A549 (cell line): ENCODE measurements around the gene ADAMTSL3. TPM values are rescaled to one million over a fixed set of nuclear protein-coding genes. Genes with fewer than 3 reads are reported as not detected.

Experiments used
- ATAC-seq, 2 experiments: fragments of 200-7000 bp in 1 of 2; fragments of >200 bp in 1 of 2; cut with Nextera tagmentation in 1 of 2; cut with Tn5 transposase in 1 of 2; 3 replicates each; pipeline versions ENCODE4 v1.8.0 to v1.9.1; 2018 to 2020; ENCODE audit warnings: mild to moderate bottlenecking in 1 of 2, moderate library complexity in 1 of 2
- CTCF ChIA-PET: fragments of 300-600 bp; sonication (Branson Sonifier 250); formaldehyde crosslinking; extraction: SDS; loops from one replicate; lab custom pipeline; 2021; ENCODE audit warnings: antibody characterized with exemption, inconsistent platforms; lab: Yijun Ruan, JAX
- POLR2A ChIA-PET: fragments of 350-600 bp; formaldehyde crosslinking; extraction: SDS; loops from one replicate; lab custom pipeline; 2021; ENCODE audit warnings: antibody characterized with exemption, inconsistent platforms; lab: Yijun Ruan, JAX
- DNase-seq, 2 experiments: peaks; one replicate each; pipeline versions ENCODE4 v3.0.0 to v3.0.0-alpha.2; 2011 to 2016; ENCODE audit warnings: low read depth in 1 of 2, low spot score in 1 of 2
- FAIRE-seq: peaks from 2 replicates; lab custom pipeline; 2011; peaks lifted over from hg19 to GRCh38; lab: Jason Lieb, UNC
- H3K27ac ChIP-seq, 2 experiments: fragments of >200 bp; sonication (Bioruptor Twin); formaldehyde crosslinking; 3 replicates each; pipeline ENCODE4 v1.5.1; 2016 to 2017
- H3K4me1 ChIP-seq: fragments of >200 bp; sonication (Bioruptor Twin); formaldehyde crosslinking; 3 replicates; pipeline ENCODE4 v1.6.1; 2016
- H3K4me2 ChIP-seq: fragments of >200 bp; sonication (Bioruptor Twin); formaldehyde crosslinking; 3 replicates; pipeline ENCODE4 v1.6.1; 2016
- H3K4me3 ChIP-seq: fragments of >200 bp; sonication (Bioruptor Twin); formaldehyde crosslinking; 3 replicates; pipeline ENCODE4 v1.5.1; 2016
- H3K9me3 ChIP-seq: fragments of >200 bp; sonication (Bioruptor Twin); formaldehyde crosslinking; 3 replicates; pipeline ENCODE4 v1.6.1; 2016
- BCL3 ChIP-seq: fragments of >200 bp; sonication (Bioruptor Twin); formaldehyde crosslinking; IDR thresholded peaks from 3 replicates; pipeline ENCODE4 v1.6.1; 2016
- BHLHE40 ChIP-seq: IDR thresholded peaks from 2 replicates; pipeline ENCODE4 v1.6.1; 2012; ENCODE audit warnings: low read depth, low read length, inconsistent platforms
- EHF ChIP-seq: fragments of 250-450 bp; sonication (Bioruptor Pico); IDR thresholded peaks from 2 replicates; pipeline ENCODE4 v1.5.0; 2020; ENCODE audit warnings: mild to moderate bottlenecking
- EHMT2 ChIP-seq: fragments of 200-600 bp; sonication (generic); IDR thresholded peaks from 2 replicates; pipeline ENCODE4 v1.6.1; 2016; ENCODE audit warnings: antibody characterized with exemption, low read depth, mild to moderate bottlenecking, moderate library complexity
- FOSB ChIP-seq: fragments of 250-450 bp; sonication (Bioruptor Pico); IDR thresholded peaks from 2 replicates; pipeline ENCODE4 v1.5.0; 2020; ENCODE audit warnings: mild to moderate bottlenecking, moderate library complexity
- FOSL2 ChIP-seq, 2 experiments: fragments of 450-650 bp in 1 of 2; fragments of >200 bp in 1 of 2; sonication (Bioruptor Twin) in 1 of 2; formaldehyde crosslinking; IDR thresholded peaks; 2 replicates each; pipeline versions ENCODE4 v1.5.0 to v1.6.1; 2016 to 2020; ENCODE audit warnings: mild to moderate bottlenecking in 1 of 2, moderate library complexity in 1 of 2
- HOXA7 ChIP-seq: fragments of 250-450 bp; sonication (Bioruptor Pico); IDR thresholded peaks from 2 replicates; pipeline ENCODE4 v1.5.0; 2020; ENCODE audit warnings: mild to moderate bottlenecking, moderate library complexity
- HOXB5 ChIP-seq: fragments of 250-450 bp; sonication (Bioruptor Pico); IDR thresholded peaks from 2 replicates; pipeline ENCODE4 v1.5.0; 2020; ENCODE audit warnings: mild to moderate bottlenecking, moderate library complexity
- KDM1A ChIP-seq: fragments of 200-600 bp; sonication (generic); IDR thresholded peaks from 2 replicates; pipeline ENCODE4 v1.6.1; 2016; ENCODE audit warnings: low read depth, mild to moderate bottlenecking
- KDM5A ChIP-seq: fragments of 200-600 bp; sonication (generic); IDR thresholded peaks from 2 replicates; pipeline ENCODE4 v1.6.1; 2016; ENCODE audit warnings: antibody characterized with exemption, mild to moderate bottlenecking
- MAFK ChIP-seq: fragments of 450-650 bp; IDR thresholded peaks from 2 replicates; pipeline ENCODE4 v1.6.1; 2014; ENCODE audit not compliant: partially characterized antibody
- MAZ ChIP-seq: fragments of 150-350 bp; IDR thresholded peaks from 2 replicates; pipeline ENCODE4 v1.6.1; 2014; ENCODE audit warnings: antibody characterized with exemption, low read depth, low read length, borderline replicate concordance
- NFE2L2 ChIP-seq: fragments of 150-350 bp; conservative IDR thresholded peaks from 2 replicates; pipeline ENCODE4 v1.6.1; 2014; ENCODE audit warnings: low read length
- NPAS2 ChIP-seq: fragments of 250-450 bp; sonication (Bioruptor Pico); IDR thresholded peaks from 2 replicates; pipeline ENCODE4 v1.8.0; 2022; ENCODE audit warnings: mild to moderate bottlenecking, moderate library complexity, borderline replicate concordance
- NR3C1 ChIP-seq: fragments of >200 bp; sonication (Bioruptor Twin); formaldehyde crosslinking; IDR thresholded peaks from 3 replicates; pipeline ENCODE4 v1.6.1; 2017
- PBX3 ChIP-seq: IDR thresholded peaks from 2 replicates; pipeline ENCODE4 v1.6.1; 2012
- POLR2A ChIP-seq: IDR thresholded peaks from 2 replicates; pipeline ENCODE4 v1.6.1; 2012; ENCODE audit warnings: mild to moderate bottlenecking, low read length
- POLR2AphosphoS2 ChIP-seq: conservative IDR thresholded peaks from 2 replicates; pipeline ENCODE4 v1.6.1; 2012; ENCODE audit warnings: low read length, improper control_type of control experiment, inconsistent platforms
- RCOR1 ChIP-seq: fragments of 150-350 bp; IDR thresholded peaks from 2 replicates; pipeline ENCODE4 v1.6.1; 2014; ENCODE audit warnings: antibody characterized with exemption, low read length, low read depth
- RFX5 ChIP-seq: fragments of 450-650 bp; IDR thresholded peaks from 2 replicates; pipeline ENCODE4 v1.7.1; 2014; ENCODE audit warnings: antibody characterized with exemption, mild to moderate bottlenecking, moderate library complexity
- USF2 ChIP-seq: fragments of 450-650 bp; IDR thresholded peaks from 2 replicates; pipeline ENCODE4 v1.6.1; 2014; ENCODE audit warnings: antibody characterized with exemption
- ZC3H11A ChIP-seq: fragments of 450-650 bp; IDR thresholded peaks from 2 replicates; pipeline ENCODE4 v1.6.1; 2014; ENCODE audit warnings: antibody characterized with exemption, mild to moderate bottlenecking
- ZFP36 ChIP-seq: fragments of 450-650 bp; IDR thresholded peaks from 2 replicates; pipeline ENCODE4 v1.6.1; 2014; ENCODE audit warnings: borderline replicate concordance; ENCODE audit not compliant: partially characterized antibody
- ZNF302 ChIP-seq: fragments of 250-450 bp; sonication (Bioruptor Pico); IDR thresholded peaks from 2 replicates; pipeline ENCODE4 v1.9.0; 2021; ENCODE audit warnings: inconsistent platforms, mild to moderate bottlenecking, moderate library complexity
- WGBS: methylation state at CpG from one replicate; pipeline ENCODE4 v1.1.6; 2017; ENCODE audit errors: missing lambda C conversion rate; 5-methylcytosine and 5-hydroxymethylcytosine counted together
- polyA plus RNA-seq, 4 experiments: library from polyadenylated mRNA; depleted of rRNA in 3 of 4; stranded (reverse); fragments of >200 nt; fragmentation: RNase III in 1 of 4; extraction: RNeasy Plus Mini Kit Qiagen cat#74134 plus additional on column Dnase treatment in 1 of 4; gene quantifications; 2 replicates in 3 of 4; 3 replicates in 1 of 4; pipeline ENCODE4 v1.2.3, GENCODE V29; 2011 to 2017
- TF ChIP-seq, protein P1 (sequence below): fragments of 200-600 bp; sonication (generic); IDR thresholded peaks from 2 replicates; pipeline ENCODE4 v1.6.1; 2016; ENCODE audit warnings: antibody characterized with exemption, mild to moderate bottlenecking, moderate library complexity

Gene ADAMTSL3
- polyA plus RNA-seq, 2 of the 4 experiments (the other 2 are of a cell fraction), result 0.22 to 0.25 TPM

DNA sequence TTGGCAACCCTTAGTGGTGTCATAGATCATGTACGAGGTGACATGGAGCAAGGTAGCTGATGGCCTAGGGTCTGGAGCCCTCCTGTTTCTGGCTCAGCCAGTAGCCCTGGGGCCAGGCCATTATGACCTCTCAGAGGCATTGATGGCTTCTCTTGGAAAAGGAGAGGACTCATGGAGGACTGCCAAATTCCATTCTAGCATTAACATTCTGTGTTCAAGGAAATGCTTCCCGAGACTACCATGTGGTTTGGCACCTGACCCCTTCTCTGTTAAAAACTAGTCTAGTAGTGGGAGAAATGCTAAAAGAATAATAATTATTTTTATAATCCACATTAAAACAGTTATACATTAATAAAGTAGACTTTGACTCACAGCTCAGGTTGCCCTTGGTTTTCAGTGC, 40.2 kb upstream of the ADAMTSL3 start:
- H3K4me1 ChIP-seq, result no peaks in the 10 kb centered on the region
- ATAC-seq (no peak), FAIRE-seq (no peak), DNase-seq (no peak)
- H3K9me3 ChIP-seq, result no peaks in the 10 kb centered on the region
- no peak overlapping the region for H3K4me2 ChIP-seq
- ChIA-PET CTCF (interaction anchor here (0.6 to 0.7 kb wide), 2 partner anchors 23 to 166 kb away, joined by 3 read pairs; partner anchors contain the start of gene SH3GL3), POLR2A (no interaction called here)
- no peak overlapping the region for H3K27ac ChIP-seq
- WGBS, result 5% methylated on average over 2 of the region's 2 CpGs
- TF ChIP-seq EHF (no peak), BHLHE40 (no peak), MAFK (no peak), ZFP36 (no peak), POLR2AphosphoS2 (no peak), PBX3 (no peak), NPAS2 (no peak), ZC3H11A (no peak), POLR2A (no peak)
- no peak overlapping the region for H3K4me3 ChIP-seq

GRCh38 chr15:83616840-83617239, 37.1 kb upstream of the ADAMTSL3 start:
- DNase-seq, result no peak
- POLR2A ChIA-PET, result no interaction called here
- CTCF ChIA-PET, result interaction anchor here (1.0 kb wide), 1 partner anchor 12 kb away, joined by 3 read pairs; no protein-coding TSS in a partner anchor
- no peak for ATAC-seq
- no peaks in the 10 kb centered on the region for H3K4me1 ChIP-seq
- no peak overlapping the region for H3K4me3 ChIP-seq
- no peak for FAIRE-seq
- TF ChIP-seq BHLHE40, result no peak
- TF ChIP-seq USF2, result no peak
- TF ChIP-seq NR3C1, result no peak
- TF ChIP-seq MAZ, result no peak
- TF ChIP-seq EHMT2, result no peak
- no peak for TF ChIP-seq FOSL2 (IDR thresholded peaks at IDR 0.05)
- no peak for TF ChIP-seq FOSL2 (CRISPR knock-in tag; IDR thresholded peaks at IDR 0.05)
- TF ChIP-seq KDM1A, result no peak
- TF ChIP-seq RFX5, result no peak
- TF ChIP-seq RCOR1, result no peak
- no peak for TF ChIP-seq HOXA7 (CRISPR knock-in tag)
- no peak for TF ChIP-seq POLR2A
- no peak for TF ChIP-seq KDM5A
- H3K4me2 ChIP-seq, result no peak overlapping the region
- H3K9me3 ChIP-seq, result no peaks in the 10 kb centered on the region
- WGBS, result 21% methylated on average over 1 of the region's 1 CpG
- H3K27ac ChIP-seq, result no peak overlapping the region

DNA sequence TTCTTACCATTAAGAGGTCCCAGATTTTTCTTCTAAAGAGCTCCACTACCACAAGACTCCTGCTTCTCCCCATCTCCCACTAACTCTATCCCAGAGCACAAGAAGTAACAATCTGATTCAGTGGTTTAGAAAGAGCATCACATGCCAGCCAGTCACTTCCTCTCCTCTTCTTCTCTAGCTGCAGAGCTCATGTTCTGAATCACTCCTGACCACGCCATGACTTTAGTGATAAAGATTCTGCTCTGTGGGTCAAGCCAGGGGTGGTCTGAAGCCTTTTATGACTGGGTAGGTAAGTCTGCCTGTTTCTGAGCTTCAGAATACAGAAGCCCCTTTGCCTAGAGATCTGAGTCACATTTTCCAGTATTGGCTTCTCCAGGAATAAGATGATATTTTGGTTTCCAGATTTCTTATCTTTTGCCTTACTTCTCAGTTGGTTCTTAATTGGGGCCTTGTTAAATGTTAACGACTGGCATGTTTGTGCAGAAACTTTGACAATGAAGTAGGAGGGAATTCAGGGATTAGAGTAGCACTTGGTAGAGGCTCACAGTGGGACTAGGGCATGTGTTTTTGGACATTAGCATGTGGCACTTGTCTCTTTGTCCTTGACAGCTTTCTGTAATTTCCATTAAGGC, 27.6 kb upstream of the ADAMTSL3 start:
- Histone ChIP-seq H3K4me3 (no peak overlapping the region), H3K9me3 (no peaks in the 10 kb centered on the region; the same call in 2 of the 3 replicates), H3K4me1 (no peaks in the 10 kb centered on the region), H3K4me2 (no peak overlapping the region), H3K27ac (no peak overlapping the region)
- ChIA-PET POLR2A (no interaction called here), CTCF (interaction anchor here (1.7 kb wide), 1 partner anchor 15 kb away, joined by 6 read pairs; no protein-coding TSS in a partner anchor)
- FAIRE-seq (no peak), ATAC-seq (no peak), DNase-seq (no peak)
- 14% methylated on average over 2 of the region's 2 CpGs for WGBS
- no peak for TF ChIP-seq NFE2L2

DNA sequence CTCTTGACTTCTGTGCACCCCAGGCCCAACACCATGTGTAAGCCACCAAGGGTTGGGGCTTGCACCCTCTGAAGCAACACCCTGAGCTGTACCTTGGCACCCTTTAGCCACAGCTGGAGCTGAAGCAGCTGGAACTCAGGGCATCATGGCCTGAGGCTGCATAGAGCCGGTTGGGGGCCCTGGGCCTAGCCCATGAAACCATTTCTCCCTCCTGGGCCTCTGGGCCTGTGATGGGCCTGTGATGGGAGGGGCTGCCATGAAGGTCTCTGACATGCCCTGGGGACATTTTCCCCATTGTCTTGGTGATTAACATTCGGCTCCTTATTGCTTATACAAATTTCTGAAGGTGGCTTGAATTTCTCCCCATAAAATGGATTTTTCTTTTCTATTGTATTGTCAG, 22.4 kb upstream of the ADAMTSL3 start:
- FAIRE-seq (no peak), DNase-seq (no peak), ATAC-seq (no peak)
- Histone ChIP-seq H3K27ac (no peak overlapping the region), H3K4me1 (no peaks in the 10 kb centered on the region), H3K9me3 (no peaks in the 10 kb centered on the region; the same call in 2 of the 3 replicates), H3K4me2 (no peak overlapping the region), H3K4me3 (no peak overlapping the region)
- ChIA-PET CTCF (interaction anchor here (0.9 kb wide), 1 partner anchor 15 kb away, joined by 4 read pairs; no protein-coding TSS in a partner anchor), POLR2A (no interaction called here)
- 2% methylated on average over 2 of the region's 2 CpGs for WGBS
- no peak for TF ChIP-seq FOSB (CRISPR knock-in tag)
- no peak for TF ChIP-seq FOSL2 (IDR thresholded peaks at IDR 0.05)
- no peak for TF ChIP-seq FOSL2 (CRISPR knock-in tag; IDR thresholded peaks at IDR 0.05)
- no peak for TF ChIP-seq BCL3
- no peak for TF ChIP-seq NPAS2
- no peak for TF ChIP-seq EHMT2
- no peak for TF ChIP-seq RFX5
- no peak for TF ChIP-seq ZNF302 (CRISPR knock-in tag)
- TF ChIP-seq EHF, result no peak
- no peak for TF ChIP-seq HOXB5 (CRISPR knock-in tag)
- TF ChIP-seq, protein P1, sequence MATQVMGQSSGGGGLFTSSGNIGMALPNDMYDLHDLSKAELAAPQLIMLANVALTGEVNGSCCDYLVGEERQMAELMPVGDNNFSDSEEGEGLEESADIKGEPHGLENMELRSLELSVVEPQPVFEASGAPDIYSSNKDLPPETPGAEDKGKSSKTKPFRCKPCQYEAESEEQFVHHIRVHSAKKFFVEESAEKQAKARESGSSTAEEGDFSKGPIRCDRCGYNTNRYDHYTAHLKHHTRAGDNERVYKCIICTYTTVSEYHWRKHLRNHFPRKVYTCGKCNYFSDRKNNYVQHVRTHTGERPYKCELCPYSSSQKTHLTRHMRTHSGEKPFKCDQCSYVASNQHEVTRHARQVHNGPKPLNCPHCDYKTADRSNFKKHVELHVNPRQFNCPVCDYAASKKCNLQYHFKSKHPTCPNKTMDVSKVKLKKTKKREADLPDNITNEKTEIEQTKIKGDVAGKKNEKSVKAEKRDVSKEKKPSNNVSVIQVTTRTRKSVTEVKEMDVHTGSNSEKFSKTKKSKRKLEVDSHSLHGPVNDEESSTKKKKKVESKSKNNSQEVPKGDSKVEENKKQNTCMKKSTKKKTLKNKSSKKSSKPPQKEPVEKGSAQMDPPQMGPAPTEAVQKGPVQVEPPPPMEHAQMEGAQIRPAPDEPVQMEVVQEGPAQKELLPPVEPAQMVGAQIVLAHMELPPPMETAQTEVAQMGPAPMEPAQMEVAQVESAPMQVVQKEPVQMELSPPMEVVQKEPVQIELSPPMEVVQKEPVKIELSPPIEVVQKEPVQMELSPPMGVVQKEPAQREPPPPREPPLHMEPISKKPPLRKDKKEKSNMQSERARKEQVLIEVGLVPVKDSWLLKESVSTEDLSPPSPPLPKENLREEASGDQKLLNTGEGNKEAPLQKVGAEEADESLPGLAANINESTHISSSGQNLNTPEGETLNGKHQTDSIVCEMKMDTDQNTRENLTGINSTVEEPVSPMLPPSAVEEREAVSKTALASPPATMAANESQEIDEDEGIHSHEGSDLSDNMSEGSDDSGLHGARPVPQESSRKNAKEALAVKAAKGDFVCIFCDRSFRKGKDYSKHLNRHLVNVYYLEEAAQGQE, result no peak
